BLaER1 treated with 17β-estradiol and CSF1 and Interleukin-3, amounts not matched to agents 10 nM and 100 nM (cell line): ENCODE measurements around the gene ACVR1C.
"Not testable (repeated sequence)": the region's sequence is repeated elsewhere in the genome, so short reads cannot be mapped to it uniquely, and the experiment has no call there.

ENCODE experiments used
- H3K27ac ChIP-seq, 11 experiments: shearing (Covaris generic); formaldehyde crosslinking; 2 replicates each; pipeline ENCODE4 v1.8.1; 2022
- H3K27me3 ChIP-seq, 11 experiments: shearing (Covaris generic); formaldehyde crosslinking; 2 replicates each; pipeline ENCODE4 v1.8.1; 2022
- H3K36me3 ChIP-seq, 11 experiments: shearing (Covaris generic); formaldehyde crosslinking; 2 replicates each; pipeline ENCODE4 v1.8.1; 2022
- H3K4me1 ChIP-seq, 10 experiments: shearing (Covaris generic); formaldehyde crosslinking; 2 replicates each; pipeline ENCODE4 v1.8.1; 2022
- H3K4me2 ChIP-seq, 11 experiments: shearing (Covaris generic); formaldehyde crosslinking; 2 replicates each; pipeline ENCODE4 v1.8.1; 2022
- H3K4me3 ChIP-seq, 10 experiments: shearing (Covaris generic); formaldehyde crosslinking; 2 replicates each; pipeline ENCODE4 v1.8.1; 2022
- H3K9ac ChIP-seq, 11 experiments: shearing (Covaris generic); formaldehyde crosslinking; 2 replicates each; pipeline ENCODE4 v1.8.1; 2022
- H3K9me3 ChIP-seq, 11 experiments: shearing (Covaris generic); formaldehyde crosslinking; replicated peaks in 1 of 11; 2 replicates each; pipeline ENCODE4 v1.8.1; 2022
- H4K20me1 ChIP-seq, 11 experiments: shearing (Covaris generic); formaldehyde crosslinking; 2 replicates each; pipeline ENCODE4 v1.8.1; 2022
- Cebpa-rat ChIP-seq, 11 experiments: shearing (Covaris generic); IDR thresholded peaks; 2 replicates each; pipeline ENCODE4 v1.8.1; 2022

ACVR1C gene

GRCh38 chr2:157559461-157559860 lies 69.2 kb downstream of the ACVR1C start:
- peaks cover 12 to 43% (median 33%) of the 10 kb centered on the region in 10 experiments for H3K4me1 ChIP-seq
- H3K27me3 ChIP-seq: no peaks in the 10 kb centered on the region
- H3K4me3 ChIP-seq: no peak overlapping the region
- peak overlapping the region in 8 of 11 experiments; percentile 7 to 62 (median 26); a peak in 15 of 22 replicates for H3K4me2 ChIP-seq
- no peaks in the 10 kb centered on the region for H3K36me3 ChIP-seq
- peak overlapping the region in 5 of 11 experiments; percentile 2 to 67 (median 59); a peak in 8 of 22 replicates for H3K27ac ChIP-seq
- peaks cover 15 to 42% (median 26%) of the 10 kb centered on the region in 11 experiments; a peak in 20 of 22 replicates for H3K9me3 ChIP-seq
- no peak for TF ChIP-seq Cebpa-rat (IDR thresholded peaks at IDR 0.05)
- no peaks in the 10 kb centered on the region for H4K20me1 ChIP-seq
- no peak overlapping the region for H3K9ac ChIP-seq

- H3K27ac ChIP-seq: peak overlapping the region in 4 of 11 experiments; percentile 45 to 67 (median 60); a peak in 8 of 22 replicates
- H3K4me3 ChIP-seq: no peak overlapping the region
- H3K27me3 ChIP-seq: no peaks in the 10 kb centered on the region
- H4K20me1 ChIP-seq: no peaks in the 10 kb centered on the region
- no peaks in the 10 kb centered on the region for H3K36me3 ChIP-seq
- TF ChIP-seq Cebpa-rat (IDR thresholded peaks at IDR 0.05): no peak
- no peak overlapping the region for H3K9ac ChIP-seq
- H3K4me1 ChIP-seq: peaks cover 12 to 43% (median 33%) of the 10 kb centered on the region in 10 experiments
- H3K9me3 ChIP-seq: peaks cover 15 to 38% (median 24%) of the 10 kb centered on the region in 11 experiments; a peak in 20 of 22 replicates
- H3K4me2 ChIP-seq: peak overlapping the region in 7 of 11 experiments; percentile 19 to 62 (median 46); a peak in 10 of 22 replicates
Observed at GRCh38 chr2:157559061-157559460, 69.6 kb downstream of the ACVR1C start.

- Histone ChIP-seq H3K4me3 (no peak overlapping the region), H3K36me3 (no peaks in the 10 kb centered on the region), H3K9ac (no peak overlapping the region), H4K20me1 (no peaks in the 10 kb centered on the region), H3K27me3 (no peaks in the 10 kb centered on the region), H3K4me2 (peak overlapping the region; percentile 1 to 79 (median 62); a peak in 20 of 22 replicates), H3K27ac (peak overlapping the region in 6 of 11 experiments; percentile 24 to 62 (median 44); a peak in 10 of 22 replicates), H3K4me1 (peaks cover 12 to 39% (median 33%) of the 10 kb centered on the region in 10 experiments), H3K9me3 (peaks cover 6 to 31% (median 16%) of the 10 kb centered on the region in 11 experiments; a peak in 17 of 22 replicates)
- TF ChIP-seq Cebpa-rat (IDR thresholded peaks at IDR 0.05): no peak
Observed at GRCh38 chr2:157557770-157558169, 70.9 kb downstream of the ACVR1C start.

- no peaks in the 10 kb centered on the region for H3K36me3 ChIP-seq
- no peak overlapping the region for H3K27ac ChIP-seq
- H4K20me1 ChIP-seq: no peaks in the 10 kb centered on the region
- no peaks in the 10 kb centered on the region for H3K27me3 ChIP-seq
- no peaks in the 10 kb centered on the region for H3K4me1 ChIP-seq
- TF ChIP-seq Cebpa-rat (IDR thresholded peaks at IDR 0.05): no peak
- H3K4me2 ChIP-seq: no peak overlapping the region
- H3K9me3 ChIP-seq: no peaks in the 10 kb centered on the region
- no peak overlapping the region for H3K9ac ChIP-seq
- no peak overlapping the region for H3K4me3 ChIP-seq
Observed at GRCh38 chr2:157540102-157540501, 88.6 kb downstream of the ACVR1C start.

- Histone ChIP-seq H3K9ac (no peak overlapping the region), H3K9me3 (no peaks in the 10 kb centered on the region), H3K27ac (no peak overlapping the region), H3K4me3 (no peak overlapping the region), H4K20me1 (no peaks in the 10 kb centered on the region), H3K36me3 (no peaks in the 10 kb centered on the region), H3K27me3 (no peaks in the 10 kb centered on the region), H3K4me1 (no peaks in the 10 kb centered on the region), H3K4me2 (no peak overlapping the region)
- no peak for TF ChIP-seq Cebpa-rat (IDR thresholded peaks at IDR 0.05)
Observed at GRCh38 chr2:157538064-157538463, 90.6 kb downstream of the ACVR1C start.

- Histone ChIP-seq H3K4me2 (no peak overlapping the region), H4K20me1 (no peaks in the 10 kb centered on the region), H3K9ac (no peak overlapping the region), H3K27ac (no peak overlapping the region), H3K36me3 (no peaks in the 10 kb centered on the region), H3K4me3 (no peak overlapping the region), H3K27me3 (no peaks in the 10 kb centered on the region), H3K9me3 (no peaks in the 10 kb centered on the region), H3K4me1 (no peaks in the 10 kb centered on the region)
- TF ChIP-seq Cebpa-rat (IDR thresholded peaks at IDR 0.05): no peak
Observed at GRCh38 chr2:157536815-157537214, 91.8 kb downstream of the ACVR1C start.

- Histone ChIP-seq H3K36me3 (no peaks in the 10 kb centered on the region), H3K4me3 (no peak overlapping the region), H3K4me1 (peaks cover 0 to 4% (median under 1%) of the 10 kb centered on the region in 10 experiments; a peak in 10 of 20 replicates), H3K9me3 (no peaks in the 10 kb centered on the region), H3K27me3 (no peaks in the 10 kb centered on the region), H3K9ac (no peak overlapping the region), H4K20me1 (no peaks in the 10 kb centered on the region), H3K4me2 (no peak overlapping the region), H3K27ac (no peak overlapping the region)
- TF ChIP-seq Cebpa-rat (IDR thresholded peaks at IDR 0.05): no peak
Observed at GRCh38 chr2:157528963-157529751, 99.5 kb downstream of the ACVR1C start.

- Histone ChIP-seq H3K4me1 (peaks cover 14 to 20% (median 17%) of the 10 kb centered on the region in 10 experiments), H3K27ac (no peak overlapping the region), H3K27me3 (no peaks in the 10 kb centered on the region), H3K36me3 (no peaks in the 10 kb centered on the region), H4K20me1 (no peaks in the 10 kb centered on the region), H3K9me3 (no peaks in the 10 kb centered on the region), H3K4me2 (no peak overlapping the region), H3K4me3 (no peak overlapping the region), H3K9ac (no peak overlapping the region)
- TF ChIP-seq Cebpa-rat (IDR thresholded peaks at IDR 0.05): no peak
Observed at GRCh38 chr2:157526070-157526469, 102.6 kb downstream of the ACVR1C start.

GRCh38 chr2:157523270-157524247 lies 105.1 kb downstream of the ACVR1C start:
- 0 out of 22 replicates have a peak overlapping the region, but pooled peaks of 1 of the 11 experiments have one; percentile 1 for H3K27ac ChIP-seq
- H3K4me1 ChIP-seq: peaks cover 14 to 20% (median 17%) of the 10 kb centered on the region in 10 experiments
- H3K9me3 ChIP-seq: no peaks in the 10 kb centered on the region
- no peaks in the 10 kb centered on the region for H3K27me3 ChIP-seq
- H3K4me3 ChIP-seq: no peak overlapping the region
- no peak overlapping the region for H3K9ac ChIP-seq
- no peak for TF ChIP-seq Cebpa-rat (IDR thresholded peaks at IDR 0.05)
- H3K36me3 ChIP-seq: no peaks in the 10 kb centered on the region
- H4K20me1 ChIP-seq: no peaks in the 10 kb centered on the region
- peak overlapping the region; percentile 6 to 71 (median 49) for H3K4me2 ChIP-seq

GRCh38 chr2:157514966-157515365 lies 113.7 kb downstream of the ACVR1C start:
- not testable (repeated sequence) for H3K36me3 ChIP-seq, H3K4me3 ChIP-seq, H3K9me3 ChIP-seq, H4K20me1 ChIP-seq, H3K9ac ChIP-seq, H3K4me2 ChIP-seq, H3K27ac ChIP-seq, H3K27me3 ChIP-seq, H3K4me1 ChIP-seq
